Ascending aorta (tissue), 2 donors: ENCODE measurements around the gene RBMS3. TPM values are rescaled to one million over a fixed set of nuclear protein-coding genes. Genes with fewer than 3 reads are reported as not detected.
A peak's percentile ranks its signal among the peaks of the same experiment; 100 is the strongest.

ENCODE experiments used
- DNase-seq, 2 donors: peaks; one replicate each; pipeline ENCODE4 v3.0.0-alpha.2; 2019; ENCODE audit warnings: low spot score in 2 of 2
- H3K27ac ChIP-seq, 2 donors: fragments of 200-600 bp; sonication (generic); one replicate each; pipeline ENCODE4 v1.5.1; 2016 to 2017; ENCODE audit warnings: mild to moderate bottlenecking in 1 of 2
- H3K27me3 ChIP-seq: fragments of 200-600 bp; sonication (generic); one replicate; pipeline ENCODE4 v1.5.1; 2017
- H3K36me3 ChIP-seq, 2 donors: fragments of 200-600 bp; sonication (generic); one replicate each; pipeline ENCODE4 v1.5.1; 2016
- H3K4me1 ChIP-seq, 2 donors: fragments of 200-600 bp; sonication (generic); one replicate each; pipeline ENCODE4 v1.5.1; 2016 to 2017; ENCODE audit warnings: mild to moderate bottlenecking in 1 of 2
- H3K4me3 ChIP-seq, 2 donors: fragments of 200-600 bp; sonication (generic); one replicate each; pipeline ENCODE4 v1.5.1; 2016 to 2017; ENCODE audit warnings: mild to moderate bottlenecking in 1 of 2
- H3K9me3 ChIP-seq, 2 donors: fragments of 200-600 bp; sonication (generic); one replicate each; pipeline ENCODE4 v1.5.1; 2016
- intact Hi-C: fragments of 100-400 bp; cut with DNase I; formaldehyde crosslinking; loops from one replicate; pipeline ENCODE4 v1.15.1; 2023
- total RNA-seq: library from RNA; depleted of rRNA; stranded (reverse); fragments of >200 nt; gene quantifications from one replicate; pipeline ENCODE4 v1.1.0, GENCODE V29; 2016
- TF ChIP-seq, protein P1 (sequence below), 3 experiments: fragments of 200-600 bp in 2 of 3; fragments of 450-650 bp in 1 of 3; sonication (generic) in 2 of 3; IDR thresholded peaks; one replicate each; pipeline ENCODE4 v1.5.1; 2016 to 2019; ENCODE audit warnings: antibody characterized with exemption in 3 of 3, mild to moderate bottlenecking in 1 of 3, moderate library complexity in 1 of 3

The RBMS3 gene
- total RNA-seq, 1 donor from 2014 or later: 65.8 TPM

DNA sequence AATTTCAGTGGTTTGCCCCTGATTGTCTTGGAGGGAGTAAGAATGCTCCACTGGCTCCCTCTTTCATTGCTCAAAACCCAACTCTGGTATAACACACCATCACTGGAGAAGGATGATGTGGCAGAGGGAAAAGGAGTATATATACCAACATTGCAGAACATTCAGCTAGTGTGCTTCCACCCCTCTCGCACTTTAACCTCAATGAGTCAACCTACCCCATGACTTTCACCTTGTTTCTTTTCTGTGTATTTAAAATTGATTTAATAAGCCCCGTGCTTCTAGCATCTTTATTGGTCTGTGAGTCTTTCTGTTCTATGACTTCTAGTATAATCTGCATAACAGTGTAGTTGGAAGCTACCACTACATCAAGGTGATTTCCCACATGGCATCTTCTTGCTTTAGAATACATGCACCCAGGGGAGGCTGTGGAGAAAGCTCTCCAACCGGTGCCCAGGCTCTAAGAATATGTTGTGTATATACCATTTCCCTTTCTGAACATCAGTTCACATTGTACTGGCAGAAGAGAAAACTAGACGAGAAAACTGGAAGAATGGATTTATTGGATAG lies 730.4 kb downstream of the RBMS3 start:
- intact Hi-C loops: no loop called here
- no peaks in the 10 kb centered on the region for H3K4me1 ChIP-seq
- DNase-seq: no peak
- H3K27ac ChIP-seq: no peak overlapping the region
- no peaks in the 10 kb centered on the region for H3K9me3 ChIP-seq
- no peaks in the 10 kb centered on the region for H3K27me3 ChIP-seq
- TF ChIP-seq, protein P1, sequence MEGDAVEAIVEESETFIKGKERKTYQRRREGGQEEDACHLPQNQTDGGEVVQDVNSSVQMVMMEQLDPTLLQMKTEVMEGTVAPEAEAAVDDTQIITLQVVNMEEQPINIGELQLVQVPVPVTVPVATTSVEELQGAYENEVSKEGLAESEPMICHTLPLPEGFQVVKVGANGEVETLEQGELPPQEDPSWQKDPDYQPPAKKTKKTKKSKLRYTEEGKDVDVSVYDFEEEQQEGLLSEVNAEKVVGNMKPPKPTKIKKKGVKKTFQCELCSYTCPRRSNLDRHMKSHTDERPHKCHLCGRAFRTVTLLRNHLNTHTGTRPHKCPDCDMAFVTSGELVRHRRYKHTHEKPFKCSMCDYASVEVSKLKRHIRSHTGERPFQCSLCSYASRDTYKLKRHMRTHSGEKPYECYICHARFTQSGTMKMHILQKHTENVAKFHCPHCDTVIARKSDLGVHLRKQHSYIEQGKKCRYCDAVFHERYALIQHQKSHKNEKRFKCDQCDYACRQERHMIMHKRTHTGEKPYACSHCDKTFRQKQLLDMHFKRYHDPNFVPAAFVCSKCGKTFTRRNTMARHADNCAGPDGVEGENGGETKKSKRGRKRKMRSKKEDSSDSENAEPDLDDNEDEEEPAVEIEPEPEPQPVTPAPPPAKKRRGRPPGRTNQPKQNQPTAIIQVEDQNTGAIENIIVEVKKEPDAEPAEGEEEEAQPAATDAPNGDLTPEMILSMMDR (IDR thresholded peaks at IDR 0.05): no peak
- H3K4me3 ChIP-seq: no peak overlapping the region
- no peaks in the 10 kb centered on the region for H3K36me3 ChIP-seq

DNA sequence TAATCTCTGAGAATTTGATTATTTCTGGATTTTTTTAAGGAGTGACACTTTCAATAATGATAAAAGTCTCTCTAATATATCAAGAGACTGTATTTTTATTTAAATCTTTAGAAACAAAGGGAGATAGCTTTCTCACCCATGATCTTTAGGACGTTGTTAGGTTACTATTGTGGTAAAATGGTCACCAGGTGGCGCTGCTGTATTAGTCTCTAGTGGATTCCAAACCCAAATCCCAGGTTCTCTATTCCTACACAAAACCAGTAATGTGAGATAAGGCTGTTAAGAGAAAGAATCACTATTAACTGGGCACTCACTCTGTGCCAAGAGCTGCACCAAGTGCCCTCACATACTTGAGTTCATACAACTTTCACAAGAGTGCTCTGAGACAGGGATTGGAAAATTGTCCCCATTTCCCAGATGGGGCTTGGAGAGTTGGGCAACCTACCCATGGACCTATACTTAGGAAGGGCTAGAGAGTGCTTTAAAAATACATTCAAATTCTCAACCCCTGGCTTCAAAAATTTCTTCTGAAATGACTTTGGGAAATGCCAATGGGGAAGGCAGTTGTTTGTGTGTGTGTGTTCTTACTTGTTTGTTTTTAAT lies 732.2 kb downstream of the RBMS3 start:
- intact Hi-C loops: no loop called here
- H3K9me3 ChIP-seq: no peaks in the 10 kb centered on the region
- no peaks in the 10 kb centered on the region for H3K4me1 ChIP-seq
- no peak overlapping the region for H3K4me3 ChIP-seq
- TF ChIP-seq, protein P1 (IDR thresholded peaks at IDR 0.05): peak; percentile 32 to 63 (median 47)
- DNase-seq: peak in 1 of 2 donors; percentile 81
- no peaks in the 10 kb centered on the region for H3K36me3 ChIP-seq
- H3K27ac ChIP-seq: no peak overlapping the region
- no peaks in the 10 kb centered on the region for H3K27me3 ChIP-seq

DNA sequence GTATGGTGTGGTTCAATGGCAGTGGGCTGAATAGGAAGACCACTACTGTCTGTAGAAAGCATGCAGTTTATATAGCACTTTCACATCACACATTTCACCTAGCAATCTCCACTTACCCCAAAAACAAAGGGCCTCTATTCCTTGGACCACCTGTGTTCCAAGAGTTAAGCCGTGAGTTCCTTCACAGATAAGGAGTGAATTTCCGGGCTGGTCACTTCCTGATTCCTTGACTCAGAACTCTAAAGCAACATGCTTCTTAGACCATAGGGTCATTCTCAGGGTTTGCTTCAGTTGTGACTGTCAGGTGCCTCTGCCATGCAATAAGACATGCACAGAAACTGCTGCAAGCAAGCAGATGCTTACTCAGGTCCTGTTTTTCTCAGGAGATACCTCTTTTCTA lies 737.0 kb downstream of the RBMS3 start:
- TF ChIP-seq, protein P1 (IDR thresholded peaks at IDR 0.05): no peak
- Histone ChIP-seq H3K4me3 (no peak overlapping the region), H3K27me3 (no peaks in the 10 kb centered on the region), H3K4me1 (no peaks in the 10 kb centered on the region), H3K9me3 (no peaks in the 10 kb centered on the region), H3K36me3 (no peaks in the 10 kb centered on the region), H3K27ac (no peak overlapping the region)
- intact Hi-C loops: no loop called here
- DNase-seq: no peak

DNA sequence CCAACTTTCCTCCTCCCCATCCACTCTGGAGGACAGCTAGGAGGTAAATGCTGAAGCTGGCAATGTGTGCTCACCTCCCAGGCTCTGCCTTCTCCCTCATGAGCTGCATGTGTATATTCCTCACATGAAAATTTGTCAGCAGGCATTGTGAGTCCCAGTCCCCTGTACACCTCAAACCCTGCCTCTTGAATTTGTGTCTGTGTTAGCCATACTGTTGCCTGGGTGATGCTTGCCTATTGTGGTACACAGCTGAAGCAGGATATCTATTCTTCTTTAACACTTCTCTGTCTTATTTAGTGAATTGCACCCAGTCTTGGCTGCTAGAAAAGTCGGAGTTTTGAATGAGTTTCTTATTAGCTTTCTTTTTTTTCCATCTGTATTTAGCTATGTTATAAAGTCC lies 739.5 kb downstream of the RBMS3 start:
- H3K4me1 ChIP-seq: no peaks in the 10 kb centered on the region
- no peak overlapping the region for H3K27ac ChIP-seq
- no peaks in the 10 kb centered on the region for H3K27me3 ChIP-seq
- H3K9me3 ChIP-seq: no peaks in the 10 kb centered on the region
- no peak for DNase-seq
- intact Hi-C loops: no loop called here
- TF ChIP-seq, protein P1 (IDR thresholded peaks at IDR 0.05): no peak
- no peaks in the 10 kb centered on the region for H3K36me3 ChIP-seq
- H3K4me3 ChIP-seq: no peak overlapping the region

DNA sequence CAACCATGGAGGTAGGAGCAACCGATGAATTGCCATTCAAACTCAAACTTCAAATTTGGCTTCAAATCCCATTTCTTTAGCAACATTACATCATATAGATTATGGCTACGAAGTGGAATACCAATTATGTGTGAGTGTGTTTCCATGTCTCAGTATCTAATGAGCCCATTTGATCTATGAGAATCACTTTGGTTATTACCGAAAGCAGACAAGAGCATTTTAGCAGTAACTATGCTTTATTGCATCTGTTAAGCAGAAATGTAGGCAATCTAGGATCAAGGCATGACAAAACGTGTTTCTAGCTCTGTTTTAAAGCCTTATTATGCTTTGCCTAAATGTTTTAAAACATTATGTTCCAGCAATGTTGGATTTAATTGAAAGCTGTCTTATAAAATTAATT lies 743.6 kb downstream of the RBMS3 start:
- intact Hi-C loops: no loop called here
- no peaks in the 10 kb centered on the region for H3K27me3 ChIP-seq
- H3K4me1 ChIP-seq: no peaks in the 10 kb centered on the region
- H3K27ac ChIP-seq: no peak overlapping the region
- no peaks in the 10 kb centered on the region for H3K36me3 ChIP-seq
- DNase-seq: no peak
- no peaks in the 10 kb centered on the region for H3K9me3 ChIP-seq
- H3K4me3 ChIP-seq: no peak overlapping the region
- TF ChIP-seq, protein P1 (IDR thresholded peaks at IDR 0.05): no peak
